Colonic mucosa (tissue), 4 donors: ENCODE data around the gene CNRIP1. TPM values are rescaled to one million over a fixed set of nuclear protein-coding genes. Genes with fewer than 3 reads are reported as not detected.

Source experiments
- DNase-seq: peaks from one replicate; pipeline ENCODE4 v3.0.0-alpha.2; 2020
- H3K27ac ChIP-seq: fragments of 200-600 bp; one replicate; pipeline ENCODE4 v1.8.0; 2021
- H3K27me3 ChIP-seq: fragments of 200-600 bp; one replicate; pipeline ENCODE4 v1.8.0; 2021
- H3K36me3 ChIP-seq: fragments of 200-600 bp; one replicate; pipeline ENCODE4 v1.8.0; 2021
- H3K4me1 ChIP-seq: fragments of 200-600 bp; one replicate; pipeline ENCODE4 v1.8.0; 2021; ENCODE audit warnings: mild to moderate bottlenecking
- H3K4me3 ChIP-seq: fragments of 200-600 bp; one replicate; pipeline ENCODE4 v1.8.0; 2021
- H3K9ac ChIP-seq, 2 donors: one replicate each; pipeline ENCODE4 v1.7.0; 2013; ENCODE audit warnings: control low read depth in 2 of 2, low read depth in 2 of 2, low read length in 2 of 2
- H3K9me3 ChIP-seq: fragments of 200-600 bp; one replicate; pipeline ENCODE4 v1.8.0; 2021
- CTCF ChIP-seq: fragments of 200-600 bp; IDR thresholded peaks from one replicate; pipeline ENCODE4 v1.8.0; 2022; ENCODE audit warnings: antibody characterized with exemption, mild to moderate bottlenecking
- intact Hi-C: fragments of 100-400 bp; cut with DNase I; formaldehyde crosslinking; loops from one replicate; pipeline ENCODE4 v1.14.1; 2022
- total RNA-seq, 2 donors: library from RNA; stranded (reverse); fragmentation: NEBNext Ultra II Directional in 1 of 2; extraction: Animal tissue kit (Norgen Biotek cat#: 25700) in 1 of 2; gene quantifications; one replicate each; pipeline ENCODE4 v1.2.1, GENCODE V29; 2021
- donor health status: healthy.
- donor health status: DM: no; HTN: no; CAD: no.
- donor health status: DM: no; HTN: no; CAD: no.

The CNRIP1 gene
- total RNA-seq, 2 donors from 2014 or later = 2.5 to 6.4 TPM

- no peaks in the 10 kb centered on the region for H3K4me1 ChIP-seq
- H3K9me3 ChIP-seq = no peaks in the 10 kb centered on the region
- H3K27me3 ChIP-seq = no peaks in the 10 kb centered on the region
- H3K9ac ChIP-seq = no peak overlapping the region
- H3K36me3 ChIP-seq = no peaks in the 10 kb centered on the region
- intact Hi-C loops = no loop called here
- TF ChIP-seq CTCF = no peak
- DNase-seq = no peak
- H3K27ac ChIP-seq = no peak overlapping the region
- H3K4me3 ChIP-seq = no peak overlapping the region
These were observed 41.6 kb downstream of the CNRIP1 start for GRCh38 chr2:68278169-68278568.

- intact Hi-C loops = no loop called here
These were observed 45.7 kb downstream of the CNRIP1 start for GRCh38 chr2:68274022-68274421.

DNA sequence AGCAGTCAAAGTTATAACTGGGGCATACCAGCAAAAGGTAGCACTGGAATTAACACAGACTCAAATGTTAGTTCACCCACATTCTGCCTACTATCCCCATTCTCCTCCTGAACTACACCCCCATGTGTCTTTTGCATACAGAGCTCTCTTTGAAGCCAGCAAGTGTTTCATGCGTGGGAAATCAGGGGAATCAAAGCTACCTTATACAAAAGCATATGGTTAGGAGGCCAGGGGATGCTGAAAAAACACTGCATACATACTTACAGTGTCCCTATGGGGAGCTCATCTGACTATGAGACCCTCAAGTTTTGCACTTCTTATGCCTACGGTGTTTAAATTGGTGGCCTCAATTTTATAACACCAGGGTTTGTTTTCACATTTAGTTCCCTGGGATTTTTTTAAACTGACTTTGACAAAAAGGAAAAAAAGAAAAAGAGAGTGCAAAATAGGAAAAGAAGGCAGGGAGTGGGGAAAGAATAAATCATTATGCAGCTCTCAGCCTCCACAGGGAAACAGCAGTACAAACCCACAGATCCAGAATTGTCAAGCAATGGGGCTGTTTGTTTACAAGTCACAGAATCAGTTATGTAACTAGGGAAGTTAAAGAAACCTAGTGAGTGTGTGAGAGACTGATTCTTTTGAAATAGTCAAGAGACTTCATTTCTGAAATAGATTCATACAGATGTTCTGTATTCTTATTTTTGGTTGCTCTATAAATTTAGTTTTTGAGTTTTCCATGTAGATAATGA, 47.3 kb downstream of the CNRIP1 start:
- Histone ChIP-seq H3K4me3 (no peak overlapping the region), H3K36me3 (no peaks in the 10 kb centered on the region), H3K27ac (no peak overlapping the region), H3K4me1 (no peaks in the 10 kb centered on the region), H3K27me3 (no peaks in the 10 kb centered on the region), H3K9ac (no peak overlapping the region), H3K9me3 (no peaks in the 10 kb centered on the region)
- intact Hi-C loops = no loop called here
- TF ChIP-seq CTCF = no peak
- DNase-seq = no peak

More at GRCh38 chr2:68274022-68274421, 45.7 kb downstream of the CNRIP1 start:
- TF ChIP-seq CTCF = no peak
- no peaks in the 10 kb centered on the region for H3K27me3 ChIP-seq
- H3K4me1 ChIP-seq = no peaks in the 10 kb centered on the region
- H3K4me3 ChIP-seq = no peak overlapping the region
- no peak overlapping the region for H3K9ac ChIP-seq
- no peaks in the 10 kb centered on the region for H3K36me3 ChIP-seq
- H3K27ac ChIP-seq = no peak overlapping the region
- H3K9me3 ChIP-seq = no peaks in the 10 kb centered on the region
- DNase-seq = no peak

GRCh38 chr2:68266655-68267054, 53.1 kb downstream of the CNRIP1 start:
- intact Hi-C loops = no loop called here
- Histone ChIP-seq H3K27ac (no peak overlapping the region), H3K4me3 (no peak overlapping the region), H3K9ac (no peak overlapping the region), H3K4me1 (no peaks in the 10 kb centered on the region), H3K9me3 (no peaks in the 10 kb centered on the region), H3K36me3 (no peaks in the 10 kb centered on the region), H3K27me3 (no peaks in the 10 kb centered on the region)
- no peak for DNase-seq
- no peak for TF ChIP-seq CTCF

GRCh38 chr2:68263632-68264031, 56.1 kb downstream of the CNRIP1 start:
- no peaks in the 10 kb centered on the region for H3K9me3 ChIP-seq
- no peak overlapping the region for H3K9ac ChIP-seq
- no peak overlapping the region for H3K4me3 ChIP-seq
- no peaks in the 10 kb centered on the region for H3K4me1 ChIP-seq
- intact Hi-C loops = no loop called here
- no peak for TF ChIP-seq CTCF
- H3K27me3 ChIP-seq = no peaks in the 10 kb centered on the region
- no peak overlapping the region for H3K27ac ChIP-seq
- H3K36me3 ChIP-seq = no peaks in the 10 kb centered on the region
- DNase-seq = no peak
